ENCODE data around the gene TATDN3.

DNA sequence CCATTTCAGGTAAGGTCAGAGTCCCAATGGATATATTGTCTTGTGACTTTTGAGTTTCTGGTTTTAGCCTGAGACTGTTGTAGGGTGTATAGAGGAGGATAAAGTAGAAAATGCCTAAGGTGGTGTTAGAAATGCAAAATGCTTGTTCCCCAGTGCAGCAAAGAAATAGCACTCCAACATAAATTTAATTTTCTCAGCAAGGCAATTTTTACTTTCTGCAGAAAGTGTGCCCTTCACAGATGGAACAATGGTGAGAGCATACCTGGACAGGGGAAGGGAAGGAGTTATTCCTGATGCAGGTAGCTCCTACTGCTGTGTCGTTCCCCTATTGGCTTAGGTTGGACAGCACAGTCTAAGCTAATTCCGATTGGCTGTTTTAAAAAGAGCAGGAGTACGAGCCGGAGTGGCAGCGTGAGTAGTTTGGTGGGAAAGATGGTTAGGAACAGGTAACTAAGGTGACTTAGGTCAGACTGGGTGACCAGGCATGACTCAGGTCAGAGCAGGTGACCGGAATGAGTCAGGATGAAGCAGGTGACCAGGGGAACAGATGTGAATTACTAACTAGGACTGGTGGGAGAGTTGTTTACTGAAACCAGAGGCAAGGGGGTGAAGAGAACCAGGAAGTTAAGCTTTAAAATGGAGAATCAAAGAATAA is 34.2 kb downstream of the TATDN3 start:
- TF ChIP-seq EZH2 (IDR thresholded peaks at IDR 0.05) (no peak), POLR2AphosphoS5 (IDR thresholded peaks at IDR 0.05; ENCODE audit: borderline replicate concordance, low read depth, low read length) (no peak), FOXP2 (optimal IDR thresholded peaks at IDR 0.05; ENCODE audit: control extremely low read depth, extremely low read length, insufficient read depth) (no peak)
